ENCODE data around the gene MIDN.

DNA sequence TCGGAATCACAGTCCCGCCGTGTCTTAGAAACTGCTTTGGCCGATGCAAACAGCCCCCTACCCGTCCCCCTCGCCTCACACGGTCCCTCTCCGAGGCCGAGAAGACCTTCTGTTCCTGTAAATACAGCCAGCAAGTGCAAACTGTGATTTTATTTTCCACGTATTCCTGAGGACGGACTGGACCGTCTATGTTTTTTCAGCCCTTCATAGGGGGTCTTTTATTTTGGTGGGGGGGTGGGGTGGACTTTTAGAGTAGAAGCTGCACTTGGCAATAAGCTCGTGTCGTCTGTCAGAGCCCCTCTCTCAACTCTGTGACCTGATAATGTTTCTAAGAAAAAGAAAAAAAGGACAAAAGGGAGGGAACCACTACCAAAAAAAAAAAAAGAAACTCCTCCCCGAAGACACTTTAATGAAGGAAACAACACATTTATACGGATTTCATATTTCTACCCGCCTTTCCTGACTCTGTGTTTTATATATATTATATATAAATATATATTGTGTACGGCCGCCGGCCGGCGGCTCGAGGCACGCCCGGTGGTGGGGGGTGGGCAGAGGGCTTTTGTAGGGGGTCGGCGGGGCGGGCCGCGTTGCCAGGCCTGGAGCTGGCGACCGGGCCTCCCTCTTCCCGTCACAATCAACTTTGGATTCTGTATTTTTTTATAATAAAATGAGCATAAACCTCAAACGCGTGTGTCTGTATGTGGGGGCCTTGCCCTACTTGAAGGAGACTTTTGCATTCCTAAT, 52.5 kb downstream of the MIDN start:
- no peak for TF ChIP-seq CTCF (IDR thresholded peaks at IDR 0.05; ENCODE audit: poor library complexity)
- no peak for TF ChIP-seq EZH2 (IDR thresholded peaks at IDR 0.05; ENCODE audit: borderline replicate concordance)

All from hepatocyte (in vitro differentiated cells).